PC-9 (cell line): ENCODE measurements around the gene LAMC2.

ENCODE experiments used
- EZH2 ChIP-seq: fragments of 200-600 bp; sonication (generic); IDR thresholded peaks from 2 replicates; pipeline ENCODE4 v1.8.0; 2017; ENCODE audit warnings: antibody characterized with exemption, low read depth
- TF ChIP-seq, protein P1 (sequence below): fragments of 200-600 bp; sonication (generic); conservative IDR thresholded peaks from 2 replicates; pipeline ENCODE4 v1.6.1; 2017; ENCODE audit warnings: mixed run types, antibody characterized with exemption, mild to moderate bottlenecking, moderate library complexity

DNA sequence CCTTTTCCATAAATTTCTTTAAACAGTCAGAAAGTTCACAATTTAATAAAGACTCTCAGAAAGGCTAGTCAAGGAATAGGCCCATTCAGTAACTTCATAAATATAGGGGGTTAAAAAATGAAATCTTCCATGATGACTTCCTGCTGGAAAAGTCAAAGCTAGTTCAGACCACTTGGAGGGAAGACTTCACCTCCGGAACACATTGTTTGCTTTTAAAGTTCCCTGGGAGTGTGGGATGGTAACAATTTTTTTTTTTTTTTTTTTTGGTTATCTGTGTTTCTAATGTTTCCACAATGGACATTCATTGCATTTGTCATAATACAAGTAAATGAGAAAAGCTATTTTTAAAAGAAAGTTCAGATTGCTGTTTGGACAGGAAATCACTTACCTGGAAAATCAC is 18.4 kb upstream of the LAMC2 start:
- TF ChIP-seq, protein P1, sequence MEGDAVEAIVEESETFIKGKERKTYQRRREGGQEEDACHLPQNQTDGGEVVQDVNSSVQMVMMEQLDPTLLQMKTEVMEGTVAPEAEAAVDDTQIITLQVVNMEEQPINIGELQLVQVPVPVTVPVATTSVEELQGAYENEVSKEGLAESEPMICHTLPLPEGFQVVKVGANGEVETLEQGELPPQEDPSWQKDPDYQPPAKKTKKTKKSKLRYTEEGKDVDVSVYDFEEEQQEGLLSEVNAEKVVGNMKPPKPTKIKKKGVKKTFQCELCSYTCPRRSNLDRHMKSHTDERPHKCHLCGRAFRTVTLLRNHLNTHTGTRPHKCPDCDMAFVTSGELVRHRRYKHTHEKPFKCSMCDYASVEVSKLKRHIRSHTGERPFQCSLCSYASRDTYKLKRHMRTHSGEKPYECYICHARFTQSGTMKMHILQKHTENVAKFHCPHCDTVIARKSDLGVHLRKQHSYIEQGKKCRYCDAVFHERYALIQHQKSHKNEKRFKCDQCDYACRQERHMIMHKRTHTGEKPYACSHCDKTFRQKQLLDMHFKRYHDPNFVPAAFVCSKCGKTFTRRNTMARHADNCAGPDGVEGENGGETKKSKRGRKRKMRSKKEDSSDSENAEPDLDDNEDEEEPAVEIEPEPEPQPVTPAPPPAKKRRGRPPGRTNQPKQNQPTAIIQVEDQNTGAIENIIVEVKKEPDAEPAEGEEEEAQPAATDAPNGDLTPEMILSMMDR, result no peak
- TF ChIP-seq EZH2, result no peak
